Measurements from ENCODE around the gene RPTOR.
"Not testable (repeated sequence)": the region's sequence is repeated elsewhere in the genome, so short reads cannot be mapped to it uniquely, and the experiment has no call there.

Gene RPTOR

GRCh38 chr17:80694992-80695912 lies 150.6 kb downstream of the RPTOR start:
- DNase-seq (ENCODE audit: low spot score) = no peak

GRCh38 chr17:80695979-80696378 lies 151.3 kb downstream of the RPTOR start:
- DNase-seq (ENCODE audit: low spot score) = no peak

- DNase-seq (ENCODE audit: low spot score) = no peak
These were observed 151.8 kb downstream of the RPTOR start for GRCh38 chr17:80696456-80696855.

- no peak for DNase-seq (ENCODE audit: low spot score)
These were observed 152.3 kb downstream of the RPTOR start for GRCh38 chr17:80696964-80697363.

GRCh38 chr17:80698297-80698696 lies 153.7 kb downstream of the RPTOR start:
- no peak for DNase-seq (ENCODE audit: low spot score)

- not testable (repeated sequence) for DNase-seq (ENCODE audit: low spot score)
These were observed 154.6 kb downstream of the RPTOR start for GRCh38 chr17:80699205-80699604.

GRCh38 chr17:80701730-80702129 lies 157.1 kb downstream of the RPTOR start:
- no peak for DNase-seq (ENCODE audit: low spot score)

- DNase-seq (ENCODE audit: low spot score) = no peak
These were observed 157.9 kb downstream of the RPTOR start for GRCh38 chr17:80702315-80703141.

- DNase-seq (ENCODE audit: low spot score) = no peak
These were observed 158.5 kb downstream of the RPTOR start for GRCh38 chr17:80703142-80703478.

- DNase-seq (ENCODE audit: low spot score) = no peak
These were observed 159.8 kb downstream of the RPTOR start for GRCh38 chr17:80704381-80704819.

- DNase-seq (ENCODE audit: low spot score) = no peak
These were observed 160.3 kb downstream of the RPTOR start for GRCh38 chr17:80704894-80705293.

- DNase-seq (ENCODE audit: low spot score) = no peak
These were observed 161.3 kb downstream of the RPTOR start for GRCh38 chr17:80705988-80706387.

GRCh38 chr17:80706463-80706867 lies 161.8 kb downstream of the RPTOR start:
- no peak for DNase-seq (ENCODE audit: low spot score)

- DNase-seq (ENCODE audit: low spot score) = no peak
These were observed 163.8 kb downstream of the RPTOR start for GRCh38 chr17:80708480-80708879.

GRCh38 chr17:80709090-80709695 lies 164.6 kb downstream of the RPTOR start:
- DNase-seq (ENCODE audit: low spot score) = no peak

GRCh38 chr17:80710714-80711302 lies 166.2 kb downstream of the RPTOR start:
- DNase-seq (ENCODE audit: low spot score) = no peak

GRCh38 chr17:80712089-80712488 lies 167.5 kb downstream of the RPTOR start:
- no peak for DNase-seq (ENCODE audit: low spot score)

- no peak for DNase-seq (ENCODE audit: low spot score)
These were observed 168.0 kb downstream of the RPTOR start for GRCh38 chr17:80712606-80713005.

- no peak for DNase-seq (ENCODE audit: low spot score)
These were observed 172.5 kb downstream of the RPTOR start for GRCh38 chr17:80716986-80717719.

- DNase-seq (ENCODE audit: low spot score) = no peak
These were observed 173.1 kb downstream of the RPTOR start for GRCh38 chr17:80717720-80718083.

GRCh38 chr17:80718428-80718827 lies 173.8 kb downstream of the RPTOR start:
- no peak for DNase-seq (ENCODE audit: low spot score)

GRCh38 chr17:80719449-80719848 lies 174.8 kb downstream of the RPTOR start:
- DNase-seq (ENCODE audit: low spot score) = no peak
